ENCODE measurements around the gene MRPL39. TPM values are rescaled to one million over a fixed set of nuclear protein-coding genes. Genes with fewer than 3 reads are reported as not detected.

MRPL39 gene
- polyA plus RNA-seq, 1 of the 3 experiments (the other 2 are of a cell fraction), result 26.9 TPM

DNA sequence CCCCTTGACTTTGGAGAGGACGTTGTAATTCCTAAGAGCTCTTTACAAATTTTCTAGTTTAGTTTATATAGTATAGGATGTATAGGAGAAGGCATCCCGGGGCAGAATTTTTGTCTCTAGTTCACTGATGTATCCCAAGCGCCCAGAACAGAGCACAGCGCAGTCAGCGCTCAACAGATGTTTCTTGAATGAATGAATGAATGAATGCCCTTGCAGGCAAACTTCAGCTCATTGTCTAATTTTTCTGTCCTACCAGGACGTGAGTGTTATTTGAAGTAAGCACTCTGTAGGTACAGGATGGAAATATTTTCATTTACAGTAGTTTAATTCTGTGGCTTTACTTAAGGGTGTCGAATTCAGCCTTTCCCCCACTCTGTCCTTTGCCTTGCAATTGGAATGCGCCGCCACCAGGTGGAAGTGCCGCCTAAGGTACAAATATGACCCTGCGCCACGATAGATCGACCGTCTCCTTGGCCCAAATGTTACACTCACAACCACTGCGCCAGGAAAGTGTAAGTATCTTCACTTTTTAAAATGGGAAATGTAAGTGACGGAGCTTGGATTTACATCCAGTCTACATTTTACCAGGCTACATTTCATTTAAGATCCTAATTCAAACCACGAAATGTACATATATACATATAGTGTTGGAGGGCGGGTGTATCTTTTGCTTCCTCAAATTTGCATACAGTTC, 910 bp upstream of the MRPL39 start (continued):
- TF ChIP-seq USF1 (IDR thresholded peaks at IDR 0.05; ENCODE audit: borderline replicate concordance, low read depth), result no peak
- peak; percentile 27 for TF ChIP-seq CHD2 (IDR thresholded peaks at IDR 0.05; ENCODE audit: low read length, partially characterized antibody)
- TF ChIP-seq RFX5 (IDR thresholded peaks at IDR 0.05; ENCODE audit: low read length), result no peak
- no peak for TF ChIP-seq MAX (IDR thresholded peaks at IDR 0.05; ENCODE audit: low read depth)

DNA sequence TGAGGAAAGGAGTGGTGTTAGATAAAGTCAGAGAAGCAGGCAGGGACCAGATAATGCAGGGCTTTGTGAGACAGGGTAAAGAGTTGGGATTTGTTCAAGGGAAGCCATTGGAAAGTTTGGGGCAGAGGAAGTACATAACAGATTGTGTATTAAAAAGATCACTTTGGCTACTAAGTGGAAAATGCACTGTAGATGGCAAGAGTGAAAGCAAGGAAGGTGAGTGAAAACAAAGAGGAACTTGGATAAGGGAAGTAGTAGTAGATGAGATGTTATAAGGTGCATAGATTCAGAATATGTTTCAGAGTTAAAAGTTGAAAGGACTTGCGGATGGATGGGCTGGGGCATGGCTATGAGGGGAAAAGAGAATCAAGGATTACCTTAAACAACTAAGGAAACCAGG, 17.4 kb downstream of the MRPL39 start:
- peaks cover 65 to 84% of the 10 kb centered on the region in 2 experiments for H3K36me3 ChIP-seq (replicated peaks in 1 of 2; ENCODE audit: control insufficient read depth in 1 of 2, insufficient read depth in 2 of 2, low read length in 1 of 2)
- TF ChIP-seq POLR2AphosphoS5 (IDR thresholded peaks at IDR 0.05; ENCODE audit: low read depth, low read length) (no peak), SMC3 (IDR thresholded peaks at IDR 0.05; ENCODE audit: low read depth, low read length) (no peak), FOXM1 (IDR thresholded peaks at IDR 0.05; ENCODE audit: low read depth) (no peak), GATA2 (CRISPR knock-in tag; IDR thresholded peaks at IDR 0.05) (no peak), USF1 (IDR thresholded peaks at IDR 0.05; ENCODE audit: borderline replicate concordance, low read depth) (no peak), MAX (IDR thresholded peaks at IDR 0.05; ENCODE audit: low read depth) (no peak), RFX5 (IDR thresholded peaks at IDR 0.05; ENCODE audit: low read length) (no peak), FOXJ3 (CRISPR knock-in tag; IDR thresholded peaks at IDR 0.05) (no peak), NFIC (IDR thresholded peaks at IDR 0.05; ENCODE audit: borderline replicate concordance) (no peak), MEF2A (IDR thresholded peaks at IDR 0.05; ENCODE audit: borderline replicate concordance, low read depth) (no peak), YY1 (IDR thresholded peaks at IDR 0.05; ENCODE audit: low read depth) (no peak), EZH2phosphoT487 (IDR thresholded peaks at IDR 0.05; ENCODE audit: borderline replicate concordance, low read depth) (no peak), NRF1 (IDR thresholded peaks at IDR 0.05; ENCODE audit: low read depth, low read length) (no peak), EP300 (IDR thresholded peaks at IDR 0.05; ENCODE audit: borderline replicate concordance in 1 of 2, low read depth in 1 of 2, low read length in 1 of 2) (no peak), TCF12 (IDR thresholded peaks at IDR 0.05) (no peak), RAD21 (IDR thresholded peaks at IDR 0.05; ENCODE audit: low read length) (no peak), CHD2 (IDR thresholded peaks at IDR 0.05; ENCODE audit: low read length, partially characterized antibody) (no peak), TEAD4 (IDR thresholded peaks at IDR 0.05; ENCODE audit: borderline replicate concordance, insufficient read depth) (no peak)
- TF ChIP-seq, protein P1, sequence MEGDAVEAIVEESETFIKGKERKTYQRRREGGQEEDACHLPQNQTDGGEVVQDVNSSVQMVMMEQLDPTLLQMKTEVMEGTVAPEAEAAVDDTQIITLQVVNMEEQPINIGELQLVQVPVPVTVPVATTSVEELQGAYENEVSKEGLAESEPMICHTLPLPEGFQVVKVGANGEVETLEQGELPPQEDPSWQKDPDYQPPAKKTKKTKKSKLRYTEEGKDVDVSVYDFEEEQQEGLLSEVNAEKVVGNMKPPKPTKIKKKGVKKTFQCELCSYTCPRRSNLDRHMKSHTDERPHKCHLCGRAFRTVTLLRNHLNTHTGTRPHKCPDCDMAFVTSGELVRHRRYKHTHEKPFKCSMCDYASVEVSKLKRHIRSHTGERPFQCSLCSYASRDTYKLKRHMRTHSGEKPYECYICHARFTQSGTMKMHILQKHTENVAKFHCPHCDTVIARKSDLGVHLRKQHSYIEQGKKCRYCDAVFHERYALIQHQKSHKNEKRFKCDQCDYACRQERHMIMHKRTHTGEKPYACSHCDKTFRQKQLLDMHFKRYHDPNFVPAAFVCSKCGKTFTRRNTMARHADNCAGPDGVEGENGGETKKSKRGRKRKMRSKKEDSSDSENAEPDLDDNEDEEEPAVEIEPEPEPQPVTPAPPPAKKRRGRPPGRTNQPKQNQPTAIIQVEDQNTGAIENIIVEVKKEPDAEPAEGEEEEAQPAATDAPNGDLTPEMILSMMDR (IDR thresholded peaks at IDR 0.05), result no peak
- TF ChIP-seq, protein P2, sequence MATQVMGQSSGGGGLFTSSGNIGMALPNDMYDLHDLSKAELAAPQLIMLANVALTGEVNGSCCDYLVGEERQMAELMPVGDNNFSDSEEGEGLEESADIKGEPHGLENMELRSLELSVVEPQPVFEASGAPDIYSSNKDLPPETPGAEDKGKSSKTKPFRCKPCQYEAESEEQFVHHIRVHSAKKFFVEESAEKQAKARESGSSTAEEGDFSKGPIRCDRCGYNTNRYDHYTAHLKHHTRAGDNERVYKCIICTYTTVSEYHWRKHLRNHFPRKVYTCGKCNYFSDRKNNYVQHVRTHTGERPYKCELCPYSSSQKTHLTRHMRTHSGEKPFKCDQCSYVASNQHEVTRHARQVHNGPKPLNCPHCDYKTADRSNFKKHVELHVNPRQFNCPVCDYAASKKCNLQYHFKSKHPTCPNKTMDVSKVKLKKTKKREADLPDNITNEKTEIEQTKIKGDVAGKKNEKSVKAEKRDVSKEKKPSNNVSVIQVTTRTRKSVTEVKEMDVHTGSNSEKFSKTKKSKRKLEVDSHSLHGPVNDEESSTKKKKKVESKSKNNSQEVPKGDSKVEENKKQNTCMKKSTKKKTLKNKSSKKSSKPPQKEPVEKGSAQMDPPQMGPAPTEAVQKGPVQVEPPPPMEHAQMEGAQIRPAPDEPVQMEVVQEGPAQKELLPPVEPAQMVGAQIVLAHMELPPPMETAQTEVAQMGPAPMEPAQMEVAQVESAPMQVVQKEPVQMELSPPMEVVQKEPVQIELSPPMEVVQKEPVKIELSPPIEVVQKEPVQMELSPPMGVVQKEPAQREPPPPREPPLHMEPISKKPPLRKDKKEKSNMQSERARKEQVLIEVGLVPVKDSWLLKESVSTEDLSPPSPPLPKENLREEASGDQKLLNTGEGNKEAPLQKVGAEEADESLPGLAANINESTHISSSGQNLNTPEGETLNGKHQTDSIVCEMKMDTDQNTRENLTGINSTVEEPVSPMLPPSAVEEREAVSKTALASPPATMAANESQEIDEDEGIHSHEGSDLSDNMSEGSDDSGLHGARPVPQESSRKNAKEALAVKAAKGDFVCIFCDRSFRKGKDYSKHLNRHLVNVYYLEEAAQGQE (IDR thresholded peaks at IDR 0.05; ENCODE audit: low read depth, low read length), result no peak
- no peaks in the 10 kb centered on the region for H3K79me2 ChIP-seq (ENCODE audit: insufficient read depth)
- DNase-seq, result no peak
- H3K9me3 ChIP-seq, result no peaks in the 10 kb centered on the region
- no peaks in the 10 kb centered on the region for H4K20me1 ChIP-seq (ENCODE audit: insufficient read depth)
- no peak overlapping the region for H2AFZ ChIP-seq (ENCODE audit: low read depth)
- H3K4me2 ChIP-seq, result no peak overlapping the region
- H3F3A ChIP-seq (replicated peaks; ENCODE audit: insufficient read depth), result no peaks in the 10 kb centered on the region
- H3K9ac ChIP-seq, result no peak overlapping the region
- ChIA-PET CTCF (no interaction called here), POLR2A (no interaction called here)
- H3K27ac ChIP-seq (ENCODE audit: low read depth in 2 of 2, low read length in 1 of 2), result no peak overlapping the region
- H3K4me1 ChIP-seq (ENCODE audit: control insufficient read depth in 1 of 2, insufficient read depth in 2 of 2, low read depth in 1 of 2, low read length in 1 of 2), result no peaks in the 10 kb centered on the region
- no peaks in the 10 kb centered on the region for H3K27me3 ChIP-seq (ENCODE audit: insufficient read depth)
- H3K4me3 ChIP-seq (ENCODE audit: low read depth in 2 of 2, low read length in 1 of 2), result no peak overlapping the region
- 92% methylated on average over 1 of the region's 1 CpG for WGBS (ENCODE audit: low lambda C conversion rate)
- no peaks in the 10 kb centered on the region for H3K9me2 ChIP-seq
